Thyroid gland (tissue), 4 donors: ENCODE data around the gene USP8.

Experiments used
- POLR2A ChIP-seq, 2 donors: fragments of 450-650 bp; IDR thresholded peaks; one replicate each; pipeline ENCODE4 v1.6.1; 2017; ENCODE audit warnings: antibody characterized with exemption in 2 of 2, mild to moderate bottlenecking in 2 of 2, moderate library complexity in 1 of 2
- TF ChIP-seq, protein P1 (sequence below), 6 experiments: fragments of 200-600 bp in 3 of 6; fragments of 450-650 bp in 3 of 6; sonication (generic) in 3 of 6; IDR thresholded peaks; one replicate each; pipeline ENCODE4 v1.5.1; 2016 to 2019; ENCODE audit warnings: antibody characterized with exemption in 6 of 6, mild to moderate bottlenecking in 2 of 6, inconsistent platforms in 1 of 6, moderate library complexity in 1 of 6

DNA sequence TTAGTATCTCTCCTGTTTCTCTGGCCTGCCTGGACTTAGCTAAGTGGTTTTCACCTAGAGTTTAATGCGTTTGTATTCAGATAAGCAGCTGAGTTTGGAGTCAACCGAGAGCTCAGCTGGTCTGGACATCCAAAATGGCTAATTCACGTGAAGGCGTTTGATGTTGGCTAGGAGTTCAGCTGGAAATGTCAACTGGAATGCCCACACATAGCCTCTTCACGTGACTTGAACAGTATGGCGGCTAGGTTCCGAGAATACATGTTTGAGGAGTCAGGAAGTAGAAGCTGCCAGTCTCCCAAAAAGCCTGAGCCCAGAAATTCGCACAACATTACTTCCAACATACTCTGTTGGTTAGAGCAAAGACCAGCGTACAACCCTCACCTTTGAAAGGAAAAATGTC is 2.2 kb downstream of the USP8 start:
- TF ChIP-seq, protein P1, sequence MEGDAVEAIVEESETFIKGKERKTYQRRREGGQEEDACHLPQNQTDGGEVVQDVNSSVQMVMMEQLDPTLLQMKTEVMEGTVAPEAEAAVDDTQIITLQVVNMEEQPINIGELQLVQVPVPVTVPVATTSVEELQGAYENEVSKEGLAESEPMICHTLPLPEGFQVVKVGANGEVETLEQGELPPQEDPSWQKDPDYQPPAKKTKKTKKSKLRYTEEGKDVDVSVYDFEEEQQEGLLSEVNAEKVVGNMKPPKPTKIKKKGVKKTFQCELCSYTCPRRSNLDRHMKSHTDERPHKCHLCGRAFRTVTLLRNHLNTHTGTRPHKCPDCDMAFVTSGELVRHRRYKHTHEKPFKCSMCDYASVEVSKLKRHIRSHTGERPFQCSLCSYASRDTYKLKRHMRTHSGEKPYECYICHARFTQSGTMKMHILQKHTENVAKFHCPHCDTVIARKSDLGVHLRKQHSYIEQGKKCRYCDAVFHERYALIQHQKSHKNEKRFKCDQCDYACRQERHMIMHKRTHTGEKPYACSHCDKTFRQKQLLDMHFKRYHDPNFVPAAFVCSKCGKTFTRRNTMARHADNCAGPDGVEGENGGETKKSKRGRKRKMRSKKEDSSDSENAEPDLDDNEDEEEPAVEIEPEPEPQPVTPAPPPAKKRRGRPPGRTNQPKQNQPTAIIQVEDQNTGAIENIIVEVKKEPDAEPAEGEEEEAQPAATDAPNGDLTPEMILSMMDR (IDR thresholded peaks at IDR 0.05) = no peak
- TF ChIP-seq POLR2A (IDR thresholded peaks at IDR 0.05) = no peak
